Measurements from ENCODE around the gene FNIP2. TPM values are rescaled to one million over a fixed set of nuclear protein-coding genes. Genes with fewer than 3 reads are reported as not detected.

Gene FNIP2
- total and polyA plus RNA-seq, 2 donors (not counting 1 experiment from before 2014, with no cell fraction given) = 0.03 to 0.17 TPM

DNA sequence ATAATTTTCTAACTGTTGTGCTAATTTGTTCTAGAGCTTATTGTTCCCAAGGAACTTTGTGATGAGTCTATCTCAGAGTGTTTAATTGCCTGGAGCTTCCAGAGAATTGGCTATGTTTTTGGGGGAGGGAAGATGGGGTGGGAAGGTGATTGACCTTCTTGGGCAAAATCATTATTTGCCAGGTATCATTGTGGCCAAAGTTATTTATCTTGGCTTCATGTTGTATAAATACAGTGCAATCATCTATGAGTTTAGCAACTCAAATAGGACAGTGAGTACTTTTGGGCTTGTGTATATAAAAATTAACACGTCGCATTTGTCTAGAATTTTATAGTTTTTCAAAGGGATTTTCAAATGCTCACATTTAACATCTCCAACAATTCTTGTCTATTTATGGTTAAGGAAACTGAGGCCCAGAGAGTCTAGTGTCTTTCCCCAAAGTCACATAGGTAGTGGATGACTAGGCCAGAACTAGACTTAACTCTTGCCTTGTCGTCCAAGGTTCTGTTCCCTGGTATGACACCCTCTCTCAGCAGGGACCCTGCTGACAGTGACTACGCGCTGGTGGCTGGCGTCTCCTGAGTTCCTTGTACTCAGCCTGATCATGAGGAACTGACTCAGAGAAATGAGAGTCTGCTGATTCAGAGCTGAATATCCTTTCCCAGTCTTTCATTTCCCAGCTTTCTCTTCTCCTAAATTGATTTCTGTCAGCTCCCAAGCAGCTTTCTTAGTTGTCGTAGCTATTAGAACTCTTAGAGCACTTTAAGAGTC is 27.7 kb downstream of the FNIP2 start:
- Mint-ChIP-seq H3K27me3 (peaks cover 79% of the 10 kb centered on the region), H3K9me3 (ENCODE audit: insufficient read depth) (no peaks in the 10 kb centered on the region), H3K4me3 (no peak overlapping the region), H3K27ac (no peak overlapping the region), H3K4me1 (no peaks in the 10 kb centered on the region)
- 96% methylated on average over 4 of the region's 7 CpGs for WGBS (ENCODE audit: insufficient coverage)
- Histone ChIP-seq H3K4me2 (replicated peaks; ENCODE audit: low read depth, low read length, poor library complexity, severe bottlenecking) (no peak overlapping the region), H3K27ac (ENCODE audit: low read length in 2 of 2) (no peak overlapping the region), H3K4me3 (ENCODE audit: control extremely low read depth in 1 of 5, extremely low read depth in 1 of 5, insufficient read depth in 1 of 5, low read depth in 2 of 5, low read length in 4 of 5) (no peak overlapping the region), H3K36me3 (replicated peaks in 1 of 2; ENCODE audit: control extremely low read depth in 1 of 2, control insufficient read depth in 1 of 2, extremely low read depth in 1 of 2, insufficient read depth in 2 of 2, low read length in 1 of 2) (no peaks in the 10 kb centered on the region), H2AFZ (ENCODE audit: insufficient read depth, low read depth, low read length, poor library complexity, severe bottlenecking) (no peak overlapping the region), H4K20me1 (ENCODE audit: control insufficient read depth, insufficient read depth, low read length, poor library complexity, severe bottlenecking) (no peaks in the 10 kb centered on the region), H3K9ac (ENCODE audit: low read length) (no peak overlapping the region), H3K9me3 (ENCODE audit: control extremely low read depth in 1 of 3, control insufficient read depth in 2 of 3, insufficient read depth in 1 of 3, low read length in 2 of 3) (peaks cover 0 to 5% (median 1%) of the 10 kb centered on the region in 3 donors), H3K4me1 (ENCODE audit: control insufficient read depth in 2 of 2, insufficient read depth in 2 of 2, low read length in 2 of 2) (no peaks in the 10 kb centered on the region), H3K79me2 (ENCODE audit: control insufficient read depth, insufficient read depth, low read length) (no peaks in the 10 kb centered on the region), H3K27me3 (replicated peaks in 1 of 4; ENCODE audit: control extremely low read depth in 1 of 4, control insufficient read depth in 3 of 4, insufficient read depth in 4 of 4, low read length in 3 of 4) (peaks cover 4 to 57% (median 53%) of the 10 kb centered on the region in 4 experiments)
- ATAC-seq (ENCODE audit: low read depth) = no peak
- TF ChIP-seq EZH2 (IDR thresholded peaks at IDR 0.05; ENCODE audit: borderline replicate concordance, insufficient read depth, low read depth, low read length, poor library complexity, severe bottlenecking) = no peak
- TF ChIP-seq, protein P1, sequence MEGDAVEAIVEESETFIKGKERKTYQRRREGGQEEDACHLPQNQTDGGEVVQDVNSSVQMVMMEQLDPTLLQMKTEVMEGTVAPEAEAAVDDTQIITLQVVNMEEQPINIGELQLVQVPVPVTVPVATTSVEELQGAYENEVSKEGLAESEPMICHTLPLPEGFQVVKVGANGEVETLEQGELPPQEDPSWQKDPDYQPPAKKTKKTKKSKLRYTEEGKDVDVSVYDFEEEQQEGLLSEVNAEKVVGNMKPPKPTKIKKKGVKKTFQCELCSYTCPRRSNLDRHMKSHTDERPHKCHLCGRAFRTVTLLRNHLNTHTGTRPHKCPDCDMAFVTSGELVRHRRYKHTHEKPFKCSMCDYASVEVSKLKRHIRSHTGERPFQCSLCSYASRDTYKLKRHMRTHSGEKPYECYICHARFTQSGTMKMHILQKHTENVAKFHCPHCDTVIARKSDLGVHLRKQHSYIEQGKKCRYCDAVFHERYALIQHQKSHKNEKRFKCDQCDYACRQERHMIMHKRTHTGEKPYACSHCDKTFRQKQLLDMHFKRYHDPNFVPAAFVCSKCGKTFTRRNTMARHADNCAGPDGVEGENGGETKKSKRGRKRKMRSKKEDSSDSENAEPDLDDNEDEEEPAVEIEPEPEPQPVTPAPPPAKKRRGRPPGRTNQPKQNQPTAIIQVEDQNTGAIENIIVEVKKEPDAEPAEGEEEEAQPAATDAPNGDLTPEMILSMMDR (IDR thresholded peaks at IDR 0.05) = no peak
- intact Hi-C loops (cut with micrococcal nuclease) = no loop called here
- POLR2A ChIA-PET = no interaction called here
- CTCF ChIA-PET = interaction anchor here (0.6 kb wide), 1 partner anchor 525 kb away, joined by 4 read pairs; no protein-coding TSS in a partner anchor
- DNase-seq = no peak

DNA sequence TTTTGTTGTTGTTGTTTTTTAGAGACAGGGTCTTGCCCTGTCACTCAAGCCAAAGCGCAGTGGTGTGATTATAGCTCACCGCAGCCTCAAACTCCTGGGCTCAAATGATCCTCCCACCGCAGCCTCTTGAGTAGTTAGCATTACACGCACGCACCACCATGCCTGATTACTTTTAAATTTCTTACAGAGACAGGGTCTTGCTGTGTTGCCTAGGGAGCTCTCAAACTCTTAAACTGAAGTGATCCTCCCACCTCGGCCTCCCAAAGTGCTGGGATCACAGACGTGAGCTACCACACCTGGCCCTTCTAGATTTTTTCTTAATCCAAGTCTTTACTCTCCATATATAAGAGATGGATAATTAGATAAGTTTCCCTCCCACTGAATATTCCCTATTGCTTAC is 29.2 kb downstream of the FNIP2 start:
- intact Hi-C loops (cut with micrococcal nuclease) = no loop called here
- no peak overlapping the region for H3K4me2 ChIP-seq (replicated peaks; ENCODE audit: low read depth, low read length, poor library complexity, severe bottlenecking)
- H3K4me3 ChIP-seq (ENCODE audit: control extremely low read depth in 1 of 5, extremely low read depth in 1 of 5, insufficient read depth in 1 of 5, low read depth in 2 of 5, low read length in 4 of 5) = no peak overlapping the region
- H3K9me3 ChIP-seq (ENCODE audit: control extremely low read depth in 1 of 3, control insufficient read depth in 2 of 3, insufficient read depth in 1 of 3, low read length in 2 of 3) = peaks cover 0 to 5% (median 1%) of the 10 kb centered on the region in 3 donors
- no peaks in the 10 kb centered on the region for H3K79me2 ChIP-seq (ENCODE audit: control insufficient read depth, insufficient read depth, low read length)
- H3K36me3 ChIP-seq (replicated peaks in 1 of 2; ENCODE audit: control extremely low read depth in 1 of 2, control insufficient read depth in 1 of 2, extremely low read depth in 1 of 2, insufficient read depth in 2 of 2, low read length in 1 of 2) = no peaks in the 10 kb centered on the region
- ChIA-PET POLR2A (no interaction called here), CTCF (no interaction called here)
- H3K4me1 ChIP-seq (ENCODE audit: control insufficient read depth in 2 of 2, insufficient read depth in 2 of 2, low read length in 2 of 2) = peaks cover 0 to 5% of the 10 kb centered on the region in 2 donors
- 91% methylated on average over 5 of the region's 7 CpGs for WGBS (ENCODE audit: insufficient coverage)
- no peaks in the 10 kb centered on the region for H4K20me1 ChIP-seq (ENCODE audit: control insufficient read depth, insufficient read depth, low read length, poor library complexity, severe bottlenecking)
- Mint-ChIP-seq H3K9me3 (ENCODE audit: insufficient read depth) (no peaks in the 10 kb centered on the region), H3K27ac (no peak overlapping the region), H3K4me3 (no peak overlapping the region), H3K4me1 (no peaks in the 10 kb centered on the region), H3K27me3 (peaks cover 79% of the 10 kb centered on the region)
- ATAC-seq (ENCODE audit: low read depth) = no peak
- no peak overlapping the region for H3K27ac ChIP-seq (ENCODE audit: low read length in 2 of 2)
- no peak overlapping the region for H3K9ac ChIP-seq (ENCODE audit: low read length)
- no peak overlapping the region for H2AFZ ChIP-seq (ENCODE audit: insufficient read depth, low read depth, low read length, poor library complexity, severe bottlenecking)
- H3K27me3 ChIP-seq (replicated peaks in 1 of 4; ENCODE audit: control extremely low read depth in 1 of 4, control insufficient read depth in 3 of 4, insufficient read depth in 4 of 4, low read length in 3 of 4) = peaks cover 6 to 54% (median 51%) of the 10 kb centered on the region in 4 experiments
- no peak for TF ChIP-seq EZH2 (IDR thresholded peaks at IDR 0.05; ENCODE audit: borderline replicate concordance, insufficient read depth, low read depth, low read length, poor library complexity, severe bottlenecking)
- TF ChIP-seq, protein P1 (IDR thresholded peaks at IDR 0.05) = no peak
- DNase-seq = no peak
